NCI-H460 (cell line): Measurements from ENCODE around the gene USP30. TPM values are rescaled to one million over a fixed set of nuclear protein-coding genes. Genes with fewer than 3 reads are reported as not detected.

Source experiments
- DNase-seq: peaks from one replicate; pipeline ENCODE4 v3.0.0-alpha.2; 2016; ENCODE audit warnings: low read depth; ENCODE audit errors: extremely low read depth
- total RNA-seq: library from RNA; depleted of rRNA; stranded (reverse); fragments of >200 nt; shearing (Covaris generic); gene quantifications from 2 replicates; pipeline ENCODE4 v1.2.3, GENCODE V29; 2014

USP30 gene
- total RNA-seq, 1 experiment from 2014 or later, result 8.2 TPM

GRCh38 chr12:109097435-109098182 lies 45.2 kb downstream of the USP30 start, which contains the start of gene UNG:
UNG (plus strand) TSS chr12:109097597; CDS start chr12:109097680, 83 bp downstream.
- DNase-seq, result peak; percentile 95

GRCh38 chr12:109098183-109098604 lies 45.8 kb downstream of the USP30 start:
- peak; percentile 14 for DNase-seq

GRCh38 chr12:109098651-109099050 lies 46.3 kb downstream of the USP30 start:
- DNase-seq, result no peak

DNA sequence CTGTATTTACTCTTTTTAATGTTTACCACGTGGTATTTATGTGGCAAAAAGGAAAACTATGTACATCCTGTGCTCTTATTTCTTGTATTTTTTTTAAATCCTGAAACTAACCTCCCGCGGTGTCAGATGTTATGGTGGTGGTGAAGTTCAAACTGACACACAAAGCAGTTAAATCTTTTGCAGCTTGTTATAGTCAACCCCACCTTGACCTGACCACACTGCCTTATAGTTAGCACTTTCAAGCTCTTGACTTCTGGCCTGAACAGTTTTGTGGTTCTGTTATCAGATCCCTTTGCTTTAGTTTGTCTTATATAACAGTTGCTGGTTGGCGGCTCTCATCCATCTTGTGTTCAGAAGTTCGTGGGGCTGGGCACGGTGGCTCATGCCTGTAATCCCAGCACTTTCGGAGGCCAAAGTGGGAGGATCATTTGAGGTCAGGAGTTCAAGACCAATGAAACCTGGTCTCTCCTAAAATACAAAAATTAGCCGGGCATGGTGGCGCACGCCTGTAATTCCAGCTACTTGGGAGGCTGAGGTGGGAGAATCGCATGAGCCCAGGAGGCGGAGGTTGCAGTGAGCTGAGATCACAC lies 47.1 kb downstream of the USP30 start:
- no peak for DNase-seq

DNA sequence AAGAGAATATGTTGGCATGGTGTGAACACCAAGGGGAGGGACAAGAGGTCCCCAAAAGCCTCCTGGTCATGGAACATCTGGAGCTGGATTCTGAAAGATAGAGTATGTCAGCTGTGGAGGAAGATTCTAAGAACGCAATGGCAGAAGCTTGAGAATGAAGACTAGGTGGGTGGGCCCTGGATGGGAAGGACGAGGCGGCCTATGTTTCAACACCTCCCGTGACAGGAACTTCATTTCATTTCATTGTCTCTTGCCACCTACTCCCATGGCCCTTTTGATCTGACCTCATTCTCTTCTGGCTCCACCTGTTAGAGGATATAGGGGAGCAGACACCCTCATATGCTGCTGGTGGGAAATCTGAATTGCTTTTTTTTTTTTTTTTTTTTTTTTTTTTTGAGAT lies 48.4 kb downstream of the USP30 start:
- DNase-seq, result no peak

DNA sequence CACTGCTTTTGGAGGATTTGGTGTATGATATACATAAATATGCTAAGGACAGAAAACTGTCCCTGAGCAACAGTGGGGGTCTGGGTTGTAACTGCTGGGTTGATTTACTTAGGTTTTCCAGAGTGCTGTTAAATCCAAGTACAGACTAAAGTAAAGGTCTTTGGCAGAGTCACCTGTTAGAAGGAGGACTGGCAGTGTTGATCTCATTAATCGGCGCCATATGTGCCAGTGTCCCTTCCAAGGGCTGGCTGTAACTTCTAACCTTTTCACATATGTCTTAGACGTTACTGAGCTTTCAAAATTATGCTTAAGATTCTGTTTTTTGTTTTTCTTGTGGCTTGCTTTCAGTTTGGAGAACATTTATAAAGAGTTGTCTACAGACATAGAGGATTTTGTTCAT lies 50.1 kb downstream of the USP30 start:
- no peak for DNase-seq

- no peak for DNase-seq
Measured at GRCh38 chr12:109105176-109105575, 52.8 kb downstream of the USP30 start.

DNA sequence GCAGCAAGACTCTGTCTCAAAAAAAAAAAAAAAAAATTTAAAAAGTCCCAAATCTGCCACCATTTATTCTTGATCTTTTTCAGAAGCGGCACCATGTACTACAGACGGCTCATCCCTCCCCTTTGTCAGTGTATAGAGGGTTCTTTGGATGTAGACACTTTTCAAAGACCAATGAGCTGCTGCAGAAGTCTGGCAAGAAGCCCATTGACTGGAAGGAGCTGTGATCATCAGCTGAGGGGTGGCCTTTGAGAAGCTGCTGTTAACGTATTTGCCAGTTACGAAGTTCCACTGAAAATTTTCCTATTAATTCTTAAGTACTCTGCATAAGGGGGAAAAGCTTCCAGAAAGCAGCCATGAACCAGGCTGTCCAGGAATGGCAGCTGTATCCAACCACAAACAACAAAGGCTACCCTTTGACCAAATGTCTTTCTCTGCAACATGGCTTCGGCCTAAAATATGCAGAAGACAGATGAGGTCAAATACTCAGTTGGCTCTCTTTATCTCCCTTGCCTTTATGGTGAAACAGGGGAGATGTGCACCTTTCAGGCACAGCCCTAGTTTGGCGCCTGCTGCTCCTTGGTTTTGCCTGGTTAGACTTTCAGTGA lies 57.5 kb downstream of the USP30 start:
- DNase-seq, result no peak

DNA sequence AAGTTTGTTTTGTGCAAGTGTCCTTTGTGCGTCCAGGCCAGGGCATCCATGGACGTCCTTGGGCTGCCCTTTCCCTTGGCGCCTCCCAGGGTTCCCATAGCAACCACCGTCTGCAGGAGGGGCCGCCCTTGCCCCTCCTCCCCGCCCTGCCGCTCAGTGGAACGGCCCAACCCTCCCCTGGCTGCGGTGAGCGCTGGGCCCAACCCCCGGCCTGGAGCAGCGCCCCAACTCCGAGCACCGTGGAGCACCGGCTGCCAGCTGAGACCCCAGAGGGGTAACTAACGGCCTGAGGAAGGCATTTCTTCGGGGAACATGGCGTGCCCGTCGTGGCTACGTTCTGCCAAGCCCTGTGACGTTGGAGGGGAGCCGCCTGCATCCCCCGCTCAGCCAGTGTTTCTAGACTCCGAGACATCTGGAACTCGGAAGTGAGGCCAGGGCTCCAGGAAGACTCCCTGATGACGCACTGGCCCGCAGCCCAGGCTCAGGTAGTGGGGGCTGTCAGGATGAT lies 58.7 kb downstream of the USP30 start:
- DNase-seq, result peak; percentile 82

DNA sequence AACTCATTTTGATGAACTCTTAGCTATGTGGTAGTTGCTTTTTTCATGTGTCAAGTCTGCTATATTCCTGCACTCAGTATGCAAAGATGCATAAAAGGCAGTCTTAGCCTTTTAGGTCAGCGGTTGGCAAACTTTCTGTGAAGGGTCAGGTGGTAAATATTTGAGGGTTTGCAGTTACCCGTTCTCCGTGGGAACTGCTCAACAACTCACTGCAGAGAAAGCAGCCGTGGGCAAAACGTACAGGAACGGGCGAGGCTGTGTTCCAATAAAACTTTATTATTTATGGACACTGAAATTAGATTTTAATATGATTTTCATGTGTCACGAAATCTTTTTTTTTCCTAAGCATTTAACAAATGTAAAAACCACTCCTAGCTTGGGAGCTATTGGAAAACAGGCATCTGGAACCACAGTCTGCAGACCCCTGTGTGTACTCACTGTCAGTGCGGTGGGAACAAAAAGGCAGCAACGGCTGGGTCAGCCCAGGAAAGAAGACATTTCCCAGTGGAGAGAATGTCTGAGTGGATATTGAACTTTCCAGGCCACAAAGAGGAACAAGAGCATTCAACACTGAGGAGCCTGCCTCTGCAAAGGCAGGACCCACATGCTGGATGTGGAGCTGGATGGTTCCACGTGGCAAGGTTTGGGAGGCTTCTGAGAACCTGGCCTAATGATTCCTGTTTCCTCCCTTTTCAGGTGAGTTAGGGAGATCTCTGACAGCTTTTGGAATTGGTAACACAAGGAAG lies 60.5 kb downstream of the USP30 start:
- no peak for DNase-seq

DNA sequence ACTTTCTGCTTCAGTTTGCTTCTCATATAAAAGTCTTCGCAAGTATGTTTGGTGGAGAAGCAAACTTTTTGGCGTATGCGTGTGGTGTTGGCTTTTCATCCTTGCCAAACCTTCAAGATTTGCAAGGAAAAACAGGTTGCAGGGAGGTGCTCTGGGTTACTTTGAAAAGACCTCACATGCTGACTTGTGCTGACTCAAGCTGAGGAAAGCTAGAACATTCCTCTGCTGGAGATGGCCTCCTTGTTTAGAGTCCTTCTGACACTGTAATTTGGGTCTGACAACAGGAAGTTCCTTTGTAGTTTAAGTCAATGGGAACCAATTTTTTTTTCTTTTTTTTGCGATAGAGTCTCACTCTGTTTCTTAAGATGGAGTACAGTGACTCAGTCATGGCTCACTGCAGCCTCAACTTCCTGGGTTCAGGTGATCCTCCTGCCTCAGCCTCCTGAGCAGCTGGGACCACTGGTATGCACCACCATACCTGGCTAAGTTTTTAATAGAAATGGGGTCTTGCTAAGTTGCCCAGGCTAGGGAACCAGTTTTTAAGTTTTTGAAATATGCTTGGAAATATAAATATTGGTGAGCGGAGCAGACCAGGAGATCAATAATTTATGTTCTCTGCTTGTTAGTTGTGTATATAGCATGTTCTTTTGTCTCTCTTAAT lies 61.4 kb downstream of the USP30 start:
- DNase-seq, result no peak

GRCh38 chr12:109114644-109115043 lies 62.3 kb downstream of the USP30 start:
- no peak for DNase-seq

- DNase-seq, result no peak
Measured at GRCh38 chr12:109115404-109115757, 63.0 kb downstream of the USP30 start.

- DNase-seq, result no peak
Measured at GRCh38 chr12:109115758-109116610, 63.6 kb downstream of the USP30 start, which contains the start of gene ACACB. ACACB (plus strand) TSS chr12:109116587; CDS start chr12:109139406, 22,819 bp downstream.

- DNase-seq, result no peak
Measured at GRCh38 chr12:109116611-109116949, 64.2 kb downstream of the USP30 start.

DNA sequence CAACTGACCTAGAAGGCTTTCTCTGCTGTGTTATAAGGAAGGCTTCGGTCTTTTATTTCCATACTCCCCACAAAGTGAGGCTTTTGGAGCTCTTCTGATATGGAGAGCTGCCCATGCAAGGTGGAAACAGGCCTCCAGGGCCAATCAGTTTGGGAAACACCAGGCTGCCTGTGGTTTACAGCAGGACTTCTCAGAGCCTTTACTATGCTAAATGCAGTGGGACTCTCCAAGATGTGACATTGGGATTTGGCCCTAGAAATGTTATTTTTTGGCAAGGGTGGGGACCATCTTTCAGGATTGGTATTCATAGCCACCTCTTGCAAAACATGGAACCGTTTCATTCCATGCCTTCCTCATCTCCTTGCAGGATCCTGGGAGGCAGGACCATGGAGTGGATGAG lies 67.7 kb downstream of the USP30 start:
- DNase-seq, result no peak

DNA sequence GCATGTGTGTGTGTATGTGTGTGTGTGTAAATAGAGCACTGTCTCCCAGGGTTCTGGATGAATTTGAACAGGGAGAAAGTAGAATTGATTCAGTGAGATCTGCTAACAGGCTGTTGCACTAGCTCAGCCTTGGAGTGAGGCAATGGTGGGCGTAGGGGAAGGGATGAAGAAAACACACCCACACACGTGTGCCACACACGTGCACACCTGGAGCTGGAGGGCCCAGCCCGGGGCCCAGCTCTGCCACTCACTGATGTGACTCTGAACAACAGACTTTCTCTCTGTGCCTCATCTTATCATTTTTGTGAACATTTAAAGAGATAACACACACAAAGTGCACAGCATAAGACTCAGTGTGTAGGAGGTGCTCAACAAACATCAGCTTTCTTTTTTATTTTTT lies 68.2 kb downstream of the USP30 start:
- no peak for DNase-seq

- DNase-seq, result no peak
Measured at GRCh38 chr12:109121346-109121880, 69.0 kb downstream of the USP30 start.

GRCh38 chr12:109124878-109125648 lies 72.7 kb downstream of the USP30 start:
- no peak for DNase-seq
